ENCODE results near the gene CASP9.
"Not testable (repeated sequence)": the region's sequence is repeated elsewhere in the genome, so short reads cannot be mapped to it uniquely, and the experiment has no call there.

CASP9 gene

DNA sequence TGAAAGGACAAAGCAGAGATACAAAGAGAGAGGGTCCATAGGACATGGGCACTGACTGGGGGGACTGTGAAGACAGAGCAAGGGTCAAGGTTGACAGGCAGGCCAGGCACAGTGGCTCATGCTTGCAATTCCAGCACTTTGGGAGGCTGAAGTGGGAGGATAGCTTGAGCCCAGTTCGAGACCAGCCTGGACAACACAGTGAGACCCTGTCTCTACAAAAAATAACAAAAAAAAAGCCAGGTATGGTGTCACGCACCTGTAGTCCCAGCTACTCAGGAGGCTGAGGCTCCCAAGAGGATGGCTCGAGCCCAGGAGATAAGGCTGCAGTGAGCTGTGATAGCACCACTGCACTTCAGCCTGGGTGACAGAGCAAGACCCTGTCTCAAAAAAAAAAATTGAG is 4.4 kb downstream of the CASP9 start:
- no peak overlapping the region for H3K4me3 ChIP-seq (ENCODE audit: low read length)
- TF ChIP-seq, protein P1, sequence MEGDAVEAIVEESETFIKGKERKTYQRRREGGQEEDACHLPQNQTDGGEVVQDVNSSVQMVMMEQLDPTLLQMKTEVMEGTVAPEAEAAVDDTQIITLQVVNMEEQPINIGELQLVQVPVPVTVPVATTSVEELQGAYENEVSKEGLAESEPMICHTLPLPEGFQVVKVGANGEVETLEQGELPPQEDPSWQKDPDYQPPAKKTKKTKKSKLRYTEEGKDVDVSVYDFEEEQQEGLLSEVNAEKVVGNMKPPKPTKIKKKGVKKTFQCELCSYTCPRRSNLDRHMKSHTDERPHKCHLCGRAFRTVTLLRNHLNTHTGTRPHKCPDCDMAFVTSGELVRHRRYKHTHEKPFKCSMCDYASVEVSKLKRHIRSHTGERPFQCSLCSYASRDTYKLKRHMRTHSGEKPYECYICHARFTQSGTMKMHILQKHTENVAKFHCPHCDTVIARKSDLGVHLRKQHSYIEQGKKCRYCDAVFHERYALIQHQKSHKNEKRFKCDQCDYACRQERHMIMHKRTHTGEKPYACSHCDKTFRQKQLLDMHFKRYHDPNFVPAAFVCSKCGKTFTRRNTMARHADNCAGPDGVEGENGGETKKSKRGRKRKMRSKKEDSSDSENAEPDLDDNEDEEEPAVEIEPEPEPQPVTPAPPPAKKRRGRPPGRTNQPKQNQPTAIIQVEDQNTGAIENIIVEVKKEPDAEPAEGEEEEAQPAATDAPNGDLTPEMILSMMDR (conservative IDR thresholded peaks at IDR 0.05; ENCODE audit: low read length): no peak
- no peak for DNase-seq (ENCODE audit: low read depth)

DNA sequence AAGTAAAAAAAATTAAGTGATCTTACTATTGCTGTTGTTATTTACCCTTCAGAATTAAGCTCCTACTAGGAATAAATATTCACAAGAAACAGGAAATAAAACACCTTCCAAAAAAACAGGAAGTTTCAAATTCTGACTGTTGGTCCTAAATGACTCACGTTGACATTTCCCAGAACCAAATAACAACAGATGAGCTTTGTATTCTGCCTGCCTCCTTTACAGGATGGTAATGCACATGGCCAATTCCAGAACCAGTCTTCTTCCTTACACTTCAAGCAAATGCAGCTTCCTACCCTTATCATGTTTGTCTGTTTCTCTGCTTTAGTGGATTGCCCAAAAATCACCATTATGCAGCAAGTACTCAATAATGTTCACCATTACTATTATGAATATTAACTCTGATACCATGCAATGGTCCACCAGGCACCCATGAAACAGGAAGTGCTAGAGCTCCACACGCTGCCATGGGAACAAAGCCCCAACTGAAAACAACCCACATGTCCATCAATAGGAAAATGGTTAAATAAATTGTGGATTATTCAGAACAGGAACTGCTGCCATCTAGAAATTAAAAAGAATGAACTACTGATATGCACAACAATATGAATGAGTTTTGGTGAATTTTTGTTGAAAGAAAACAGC is 8.9 kb downstream of the CASP9 start:
- DNase-seq (ENCODE audit: low read depth): no peak
- no peak overlapping the region for H3K4me3 ChIP-seq (ENCODE audit: low read length)
- TF ChIP-seq, protein P1 (conservative IDR thresholded peaks at IDR 0.05; ENCODE audit: low read length): no peak

DNA sequence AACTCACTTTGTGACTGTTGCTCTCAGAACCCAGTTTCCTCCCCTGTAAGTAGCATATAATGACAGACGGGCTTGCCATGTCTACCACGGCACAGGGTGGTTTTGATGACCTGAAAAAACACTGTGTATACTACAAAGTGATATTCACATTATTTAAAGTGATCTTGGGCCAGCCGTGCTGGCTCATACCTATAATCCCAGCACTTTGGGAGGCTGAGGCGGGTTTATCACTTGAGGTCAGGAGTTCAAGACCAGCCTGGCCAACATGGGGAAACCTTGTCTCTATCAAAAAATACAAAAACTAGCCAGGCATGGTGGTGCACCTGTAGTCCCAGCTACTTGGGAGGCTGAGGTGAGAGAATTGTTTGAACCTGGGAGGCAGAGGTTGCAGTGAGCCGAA is 9.5 kb downstream of the CASP9 start:
- H3K4me3 ChIP-seq (ENCODE audit: low read length); DNase-seq (ENCODE audit: low read depth): not testable (repeated sequence)

DNA sequence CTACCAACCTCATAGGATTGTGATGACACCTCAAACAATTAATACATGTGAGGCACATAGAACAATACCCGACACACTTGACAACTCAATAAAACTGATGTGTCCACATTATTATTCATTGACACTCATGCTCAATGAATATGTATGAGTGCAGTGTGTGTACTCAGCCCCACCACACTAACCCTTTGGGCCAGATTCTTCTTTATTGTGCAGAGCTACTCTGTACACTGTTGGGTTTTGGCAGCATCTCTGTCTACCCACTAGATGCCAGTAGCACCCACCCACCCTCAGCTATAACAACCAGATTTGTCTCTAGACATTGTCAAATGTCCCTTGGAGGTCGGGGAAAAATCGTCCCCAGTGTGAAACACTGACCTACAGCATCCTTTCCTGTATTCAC is 10.1 kb downstream of the CASP9 start:
- no peak for DNase-seq (ENCODE audit: low read depth)
- TF ChIP-seq, protein P1 (conservative IDR thresholded peaks at IDR 0.05; ENCODE audit: low read length): no peak
- no peak overlapping the region for H3K4me3 ChIP-seq (ENCODE audit: low read length)

DNA sequence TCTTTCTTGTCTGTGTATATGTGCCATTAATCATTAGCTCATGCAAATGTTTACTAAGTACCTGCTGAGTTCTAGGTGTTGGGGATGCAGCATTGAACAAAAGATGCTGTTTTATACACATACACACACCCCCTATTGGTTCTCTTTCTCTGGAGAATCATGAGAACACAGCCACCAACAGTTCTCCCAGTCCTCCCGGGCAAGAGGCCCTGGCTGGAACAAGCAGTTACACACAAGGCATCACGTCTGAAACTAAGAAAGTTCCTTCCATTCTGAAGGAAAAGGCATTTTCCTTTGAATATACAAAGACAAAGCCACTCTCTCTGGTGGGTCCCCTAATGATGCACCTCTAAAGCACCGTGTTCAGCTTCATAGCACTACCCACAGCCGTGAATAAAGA is 10.8 kb downstream of the CASP9 start:
- DNase-seq (ENCODE audit: low read depth): no peak
- H3K4me3 ChIP-seq (ENCODE audit: low read length): no peak overlapping the region
- TF ChIP-seq, protein P1 (conservative IDR thresholded peaks at IDR 0.05; ENCODE audit: low read length): no peak

DNA sequence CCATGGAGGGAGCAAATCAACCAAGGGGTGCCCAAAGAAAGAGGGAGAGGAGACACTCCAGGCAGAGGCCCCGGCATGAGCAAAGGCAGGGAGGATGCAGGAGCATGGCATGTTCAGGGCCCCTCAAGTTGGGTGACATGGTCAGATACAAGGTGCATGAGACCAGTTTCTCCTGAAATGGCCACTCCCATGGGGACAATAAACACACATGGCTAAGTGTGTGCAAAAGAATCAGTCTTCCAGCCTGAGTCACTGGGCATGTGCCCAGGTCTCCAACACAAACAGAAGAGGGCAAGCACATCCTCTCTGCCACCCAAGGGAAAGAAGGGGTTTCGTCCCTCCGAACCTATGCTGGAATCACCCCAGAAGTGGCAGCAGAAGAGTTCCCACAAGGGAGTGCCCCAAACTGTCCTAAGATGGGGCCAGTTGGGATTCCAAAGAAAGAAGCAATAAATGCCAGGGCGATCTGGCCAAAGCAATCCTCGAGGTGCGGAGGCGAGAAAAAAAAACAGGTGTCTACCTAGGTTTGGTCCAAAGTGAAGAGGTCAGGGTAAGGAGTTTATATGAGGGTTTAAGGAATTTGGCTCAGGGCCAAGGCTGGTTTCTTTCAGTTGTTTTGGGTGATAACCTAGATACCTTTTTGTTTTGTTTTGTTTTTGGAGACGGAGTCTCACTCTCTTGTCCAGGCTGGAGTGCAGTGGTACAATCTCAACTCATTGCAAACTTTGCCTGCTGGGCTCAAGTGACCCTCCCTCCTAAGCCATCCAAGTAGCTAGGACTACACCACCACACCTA is 13.2 kb downstream of the CASP9 start:
- H3K4me3 ChIP-seq (ENCODE audit: low read length): no peak overlapping the region
- TF ChIP-seq, protein P1 (conservative IDR thresholded peaks at IDR 0.05; ENCODE audit: low read length): no peak
- peak; percentile 44 for DNase-seq (ENCODE audit: low read depth)

DNA sequence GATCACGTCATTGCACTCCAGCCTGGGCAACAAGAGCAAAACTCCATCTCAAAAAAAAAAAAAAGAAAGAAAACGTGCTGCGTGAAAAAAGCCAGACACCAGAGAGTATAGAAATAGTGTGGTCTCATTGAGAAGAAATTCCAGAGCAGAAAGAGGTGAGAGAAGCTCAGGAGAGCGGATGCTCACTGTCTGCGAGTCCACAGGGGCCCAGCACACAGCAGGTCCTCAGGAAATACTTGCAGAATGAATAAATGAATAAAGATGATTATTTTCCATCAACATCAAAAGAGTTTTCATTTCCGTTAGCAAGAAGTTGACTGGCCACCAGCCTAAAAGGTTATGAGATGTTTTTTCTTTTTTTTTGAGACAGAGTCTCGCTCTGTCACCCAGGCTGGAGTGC is 14.4 kb downstream of the CASP9 start:
- DNase-seq (ENCODE audit: low read depth): no peak
- TF ChIP-seq, protein P1 (conservative IDR thresholded peaks at IDR 0.05; ENCODE audit: low read length): no peak
- H3K4me3 ChIP-seq (ENCODE audit: low read length): no peak overlapping the region

Measured in AG10803 (cell line).